Smooth muscle cell of the brain vasculature (primary cell): ENCODE data around the gene ALDH3A2.

Experiments
- DNase-seq: peaks from one replicate; pipeline ENCODE4 v3.0.0-alpha.2; 2012; ENCODE audit warnings: low read depth, low spot score

ALDH3A2 gene

DNA sequence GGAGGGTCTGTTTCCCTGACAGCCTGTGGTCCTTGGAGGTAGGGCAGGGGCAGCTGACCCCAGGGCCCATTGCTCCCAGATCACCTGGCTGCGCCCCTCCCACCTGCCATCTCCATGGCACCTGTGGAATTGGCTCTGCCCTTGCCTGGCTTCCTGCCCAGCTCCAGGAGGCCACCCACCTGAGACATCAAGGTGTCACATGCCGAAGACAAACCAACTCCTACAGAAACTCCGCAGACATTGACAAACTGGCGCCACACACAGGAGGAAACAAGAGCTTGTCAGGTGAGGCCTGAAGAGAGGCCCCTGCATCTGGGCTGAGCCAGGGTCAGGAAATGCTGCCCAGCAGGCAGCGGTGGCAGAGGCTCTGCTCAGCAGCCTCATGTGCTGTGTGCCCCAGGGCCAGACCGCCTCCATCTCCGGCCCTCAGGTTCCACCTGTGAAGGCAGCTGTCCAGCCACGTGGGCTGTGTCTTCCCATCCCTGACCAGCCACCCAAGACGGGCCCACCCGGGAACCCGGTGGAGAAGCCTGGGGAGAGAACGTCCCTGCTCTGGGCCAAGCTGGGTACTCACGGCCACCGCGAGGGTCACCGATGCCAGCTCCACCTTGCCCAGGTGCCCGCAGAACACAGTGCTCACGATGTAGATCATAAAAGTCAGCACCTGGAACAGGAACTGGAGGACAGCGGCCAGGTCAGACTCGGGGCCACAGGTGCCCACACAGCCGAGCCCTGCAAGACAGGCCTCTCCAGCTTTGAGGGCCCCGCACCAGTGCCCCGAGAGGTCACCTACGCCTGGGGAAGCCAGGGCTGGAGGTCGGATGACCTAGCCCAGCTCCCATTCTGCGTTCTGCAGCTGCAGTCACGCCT, 66.2 kb downstream of the ALDH3A2 start:
- DNase-seq: no peak

DNA sequence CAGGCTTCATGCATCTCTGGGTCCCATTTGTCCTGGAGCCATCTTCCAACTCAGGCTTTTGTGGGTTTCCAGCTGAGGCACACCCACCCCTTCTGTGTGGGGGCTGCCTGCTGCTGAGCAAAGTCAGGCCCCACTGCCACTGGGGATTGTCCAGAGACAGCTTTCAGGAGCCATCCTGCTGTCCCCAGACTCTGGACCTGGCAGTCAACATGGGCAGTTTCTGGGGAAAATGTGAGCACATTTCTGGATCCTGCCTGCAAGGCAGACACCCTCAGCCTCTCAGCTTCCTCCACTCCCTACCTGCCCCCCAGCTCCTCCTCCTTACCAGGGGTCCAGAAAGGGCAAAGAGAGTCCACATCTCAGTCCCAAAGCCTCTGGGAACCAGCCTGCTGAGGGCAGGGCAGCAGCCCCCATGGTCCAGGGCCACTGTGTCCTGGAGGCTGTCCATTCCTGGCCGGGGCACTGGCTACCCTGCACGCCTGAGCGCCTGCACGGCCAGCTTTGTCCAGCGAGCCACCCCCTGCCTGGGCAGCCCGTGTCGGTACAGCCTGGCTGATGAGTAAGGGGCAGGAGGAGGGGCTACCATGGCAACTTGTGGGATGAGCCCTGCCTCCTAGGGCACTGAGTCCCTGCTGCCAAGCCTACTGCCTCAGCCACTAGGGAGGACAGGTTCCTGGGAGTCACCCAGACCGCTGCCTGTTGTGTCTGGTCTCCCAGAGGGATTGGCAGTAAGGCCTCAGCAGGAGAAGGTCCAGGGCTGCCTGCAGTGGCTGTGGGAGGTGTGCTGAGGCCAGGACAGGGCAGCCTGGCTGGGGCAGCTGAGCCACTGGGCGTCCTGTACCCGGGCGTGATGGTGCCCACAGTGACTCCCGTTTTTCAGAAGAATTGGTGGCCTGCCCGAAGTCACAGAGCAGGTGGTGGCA, 67.8 kb downstream of the ALDH3A2 start, which contains the start of gene SLC47A2:
Gene SLC47A2, minus strand, starts transcription at position 477 of the 923 bp plus-strand sequence. Its CDS starts 29 bp downstream, at position 448.
- no peak for DNase-seq

DNA sequence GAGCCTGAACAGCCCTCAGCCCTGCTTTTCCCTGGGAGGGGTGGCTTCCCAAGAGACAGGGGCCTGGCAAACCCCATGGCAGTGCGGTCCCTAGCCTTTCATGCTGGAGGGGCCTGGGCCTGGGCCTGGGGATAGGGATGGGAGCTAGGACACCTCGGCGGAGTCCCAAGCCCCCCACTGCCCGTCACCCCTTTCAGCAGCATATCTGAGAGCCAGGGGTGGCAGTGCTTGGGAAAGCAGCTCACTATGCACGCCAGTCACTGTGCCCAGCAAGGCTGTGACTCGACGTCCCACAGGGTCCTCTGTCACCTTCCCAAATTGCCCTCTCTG, 68.4 kb downstream of the ALDH3A2 start:
- DNase-seq: no peak

DNA sequence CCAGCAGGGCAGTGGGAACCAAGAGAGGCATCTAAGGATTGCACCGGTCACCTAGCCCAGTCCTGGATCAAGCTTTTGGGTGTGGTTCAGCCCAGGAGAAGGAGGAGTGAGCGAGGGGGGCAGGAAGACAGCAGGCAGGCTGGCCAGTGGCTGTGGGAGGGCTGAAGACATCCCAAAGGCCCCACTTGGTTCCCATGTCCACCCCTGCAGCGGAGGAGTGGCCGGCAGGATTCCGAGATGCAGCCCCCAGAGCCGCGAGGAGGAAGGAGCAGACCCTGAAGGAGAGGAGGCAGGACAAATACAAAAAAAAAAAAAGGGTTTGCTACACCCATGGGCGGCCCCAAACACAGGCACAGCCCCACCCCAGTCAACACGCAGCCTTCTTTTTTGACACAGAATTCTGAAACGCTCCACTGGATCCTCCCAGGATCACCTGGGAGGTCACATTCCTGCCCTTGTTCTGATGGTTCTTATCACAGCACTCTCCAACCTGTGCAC, 68.9 kb downstream of the ALDH3A2 start:
- DNase-seq: no peak

DNA sequence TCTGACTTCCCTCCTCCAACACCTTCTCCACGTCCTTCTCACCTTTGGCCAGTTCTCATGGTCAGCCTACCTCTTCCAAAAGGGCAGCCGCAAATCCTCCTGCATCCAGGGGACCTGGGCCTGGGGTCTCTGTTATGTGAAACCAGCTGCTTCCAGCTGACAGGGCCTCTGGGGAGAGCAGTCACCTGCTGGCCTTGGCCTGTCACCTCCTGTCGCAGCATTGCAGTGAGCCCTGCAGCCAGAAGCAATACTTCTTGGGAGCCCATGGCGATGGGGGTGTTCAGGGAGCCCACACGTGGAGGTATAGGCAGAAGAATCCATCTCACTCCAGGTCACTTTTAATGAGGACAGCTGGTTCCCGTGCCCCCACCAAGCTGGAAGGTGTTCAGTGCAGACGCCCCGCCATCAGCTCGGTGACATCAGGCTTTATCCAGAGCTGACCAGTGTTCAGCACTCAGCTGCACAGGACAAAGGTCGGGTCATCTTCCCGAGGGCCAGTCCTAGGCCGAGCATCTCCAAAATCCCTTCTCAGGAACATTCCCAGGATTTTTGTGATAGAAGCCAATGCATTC, 69.6 kb downstream of the ALDH3A2 start:
- DNase-seq: no peak

DNA sequence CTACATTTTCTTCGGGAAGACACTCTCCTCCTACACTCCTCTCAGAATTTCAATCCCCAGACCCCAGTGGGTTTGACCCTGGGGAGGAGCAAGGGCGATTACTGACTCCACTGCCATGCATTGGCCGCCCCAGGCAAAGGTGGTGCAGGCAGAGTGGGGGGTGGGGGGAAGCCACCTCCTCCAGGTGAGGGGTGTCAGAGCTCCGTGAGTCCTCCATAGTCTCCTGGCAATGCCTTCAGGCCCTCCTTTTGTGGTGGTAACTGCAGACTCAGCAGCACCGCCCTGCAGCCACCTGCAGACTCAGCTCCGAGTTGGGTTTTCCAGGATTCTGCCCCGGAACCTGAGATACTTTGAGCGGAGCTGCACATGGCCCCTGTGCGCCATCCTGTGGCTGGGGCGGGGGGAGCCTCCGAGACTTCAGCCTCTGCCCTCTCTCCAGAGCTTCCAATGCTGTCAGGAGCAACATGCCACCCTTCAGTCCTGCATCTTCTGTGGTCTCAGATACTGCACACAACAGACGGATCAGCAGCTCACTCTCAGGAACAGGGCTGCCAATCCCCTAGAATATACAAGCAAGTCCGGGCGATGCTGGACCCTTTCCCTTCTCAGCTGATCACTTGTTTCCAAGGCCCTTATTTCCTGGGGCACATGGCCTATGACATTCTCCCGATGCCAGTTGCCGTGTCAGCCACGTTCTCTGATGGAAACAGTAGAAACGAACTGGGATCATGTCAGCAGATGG, 70.2 kb downstream of the ALDH3A2 start:
- no peak for DNase-seq

DNA sequence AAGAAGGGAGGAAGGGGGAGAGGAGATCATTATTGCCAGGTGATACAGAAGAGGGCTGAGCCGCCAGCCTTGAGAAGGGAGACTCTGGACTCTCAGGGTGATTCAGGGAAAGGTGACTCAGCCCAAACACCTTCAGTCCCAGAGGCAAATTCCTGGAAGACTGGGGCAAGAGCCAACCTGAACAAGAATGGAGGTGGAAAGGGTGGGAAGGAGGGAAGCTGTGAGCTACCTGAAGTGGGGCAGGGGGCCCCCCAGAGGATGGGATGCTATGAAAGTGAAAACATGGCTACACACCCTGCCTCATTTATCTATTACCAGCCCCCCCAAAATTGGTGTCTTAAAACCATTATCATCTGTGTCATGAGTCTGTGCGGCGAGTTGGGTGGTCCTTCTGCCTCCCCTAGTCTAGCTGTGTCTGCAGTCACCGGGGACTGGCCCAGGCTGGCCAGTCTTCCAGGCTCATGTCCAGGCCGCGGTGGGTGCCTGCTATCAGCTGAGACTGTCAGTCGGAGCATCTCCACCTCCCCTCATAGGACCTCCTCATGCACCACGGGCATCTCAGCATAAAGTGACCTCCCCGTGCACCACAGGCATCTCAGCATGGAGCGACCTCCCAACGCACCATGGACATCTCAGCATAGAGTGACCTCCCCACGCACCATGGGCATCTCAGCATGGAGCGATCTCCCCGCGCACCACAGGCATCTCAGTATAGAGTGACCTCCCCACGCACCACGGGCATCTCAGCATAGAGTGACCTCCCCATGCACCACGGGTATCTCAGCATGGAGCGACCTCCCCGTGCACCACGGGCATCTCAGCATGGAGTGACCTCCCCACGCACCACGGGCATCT, 71.0 kb downstream of the ALDH3A2 start:
- no peak for DNase-seq

DNA sequence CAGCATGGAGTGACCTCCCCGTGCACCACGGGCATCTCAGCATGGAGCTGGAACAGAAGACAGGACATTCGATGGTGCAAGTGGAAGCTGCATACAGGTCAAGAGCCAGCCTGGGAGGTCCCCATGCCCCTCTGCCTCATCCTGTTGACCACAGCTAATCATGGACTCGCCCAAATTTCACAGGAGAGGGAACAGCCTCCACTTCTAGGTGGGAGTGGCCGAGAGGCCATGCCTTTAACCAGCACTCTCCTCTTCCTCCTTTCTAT, 71.6 kb downstream of the ALDH3A2 start:
- no peak for DNase-seq

DNA sequence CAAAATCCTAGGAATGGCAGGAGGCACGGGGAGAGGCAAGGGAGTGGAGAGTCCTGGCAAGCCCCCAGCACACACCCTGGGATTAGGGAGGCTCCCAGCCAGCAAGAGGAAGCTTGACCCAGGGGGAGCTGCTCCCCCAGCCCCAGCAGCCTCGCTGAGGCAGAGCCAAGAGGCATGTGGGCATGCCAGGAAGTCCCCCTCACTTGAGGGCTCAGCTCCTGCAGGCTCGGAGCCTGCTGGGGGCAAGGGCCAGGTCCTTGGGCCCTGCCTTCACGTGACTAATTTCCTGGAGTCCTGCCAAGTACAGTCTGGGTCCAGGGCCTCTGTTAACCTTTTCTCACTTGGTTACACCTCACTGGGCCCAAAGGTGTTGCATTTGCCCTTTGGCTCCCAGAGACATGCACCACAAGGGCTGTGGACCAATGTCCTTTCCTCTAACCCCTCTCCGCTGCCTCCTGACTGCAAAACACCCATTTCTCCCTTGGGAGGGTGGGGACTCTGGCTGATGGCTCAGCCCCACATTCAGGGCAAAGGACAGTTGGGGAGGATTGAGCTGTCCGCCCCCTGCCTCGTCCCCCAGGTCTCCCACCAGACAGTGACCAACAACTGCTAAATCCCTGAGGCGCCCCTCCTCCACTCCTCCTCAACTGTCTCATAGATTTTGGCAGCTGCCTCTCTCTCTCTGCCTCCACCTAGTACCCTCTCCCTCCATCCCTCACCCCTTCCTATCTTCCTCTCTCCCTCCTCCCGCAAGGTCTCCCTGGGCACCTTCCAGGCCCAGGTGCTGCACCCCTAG, 72.3 kb downstream of the ALDH3A2 start:
- no peak for DNase-seq

DNA sequence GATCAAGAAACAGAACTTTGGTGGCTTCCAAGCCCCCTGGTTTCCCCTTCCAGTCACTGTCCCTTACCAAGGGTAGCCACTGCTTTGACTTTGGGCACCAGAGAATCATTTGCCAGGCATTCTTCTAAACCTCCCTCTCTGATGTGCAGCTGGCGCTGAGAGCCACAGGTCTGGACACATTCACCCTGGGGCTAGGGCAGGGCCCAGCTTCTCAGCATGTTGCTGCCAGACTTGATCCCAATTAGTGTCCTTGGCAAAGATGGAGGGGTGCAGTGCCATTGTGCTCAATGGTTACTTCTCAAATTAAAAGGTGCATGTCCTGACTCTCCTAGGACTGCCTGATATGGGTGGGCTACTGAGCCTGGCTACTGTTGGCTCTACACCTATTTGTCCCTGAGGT, 75.4 kb downstream of the ALDH3A2 start:
- no peak for DNase-seq

DNA sequence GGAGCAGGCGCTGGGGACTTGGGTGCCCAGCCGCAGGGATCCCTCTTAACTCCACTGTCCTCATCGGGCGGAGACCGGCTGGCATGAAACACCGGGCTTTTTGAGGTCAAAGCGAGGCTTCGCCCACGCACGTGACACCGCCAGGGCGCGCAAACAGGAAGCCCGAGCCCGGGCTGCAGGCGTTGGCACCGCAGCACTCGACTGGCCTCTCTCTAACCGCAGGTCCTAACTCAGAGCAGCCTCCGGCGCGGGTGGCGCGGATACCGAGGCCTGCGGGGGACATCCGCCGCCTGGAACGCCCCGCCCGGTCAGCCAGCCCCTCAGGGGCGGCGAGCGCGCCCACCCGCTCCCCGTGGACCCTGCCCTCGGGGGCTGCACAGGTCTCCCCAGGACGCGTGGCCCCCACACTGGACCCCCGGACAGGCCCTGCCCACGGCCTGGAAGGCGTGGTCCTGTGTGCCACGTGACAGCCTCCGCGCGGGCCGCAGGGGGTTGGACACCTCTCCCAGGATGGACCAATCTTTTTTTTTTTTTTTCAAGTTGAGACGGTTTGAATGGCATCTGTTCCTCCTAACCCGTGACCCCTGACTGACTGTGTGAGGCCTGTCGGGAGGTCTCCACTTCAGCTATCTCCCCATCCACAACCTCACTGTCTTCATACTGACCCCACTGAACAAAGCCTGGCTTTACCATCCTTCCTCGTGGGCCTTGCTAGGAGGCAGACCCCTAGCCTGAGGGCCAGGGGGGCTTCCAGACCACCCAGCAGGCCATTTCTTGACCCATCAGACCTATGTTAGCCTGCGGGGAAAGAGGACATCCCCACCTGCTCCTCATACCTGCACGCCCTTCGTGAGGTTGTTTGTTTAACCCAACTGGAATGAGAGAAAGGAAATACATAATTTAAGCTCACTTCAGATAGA, 76.2 kb downstream of the ALDH3A2 start:
- no peak for DNase-seq

DNA sequence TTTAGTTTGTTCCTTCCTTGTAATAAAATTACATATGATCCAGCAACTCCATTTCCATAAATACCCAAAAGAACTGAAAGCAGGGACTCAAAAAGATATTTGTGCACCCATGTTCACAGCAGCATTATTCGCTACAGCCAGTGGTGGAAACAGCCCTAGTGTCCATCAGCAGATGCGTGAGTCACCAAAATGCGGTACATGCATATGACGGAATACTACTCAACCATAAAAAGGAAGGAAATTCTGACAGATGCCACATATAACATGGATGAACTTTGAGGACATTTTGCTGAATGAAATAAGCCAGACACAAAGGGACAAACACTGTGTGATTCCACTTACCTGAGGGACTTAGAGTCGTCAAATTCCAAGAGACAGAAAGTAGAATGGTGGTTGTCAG, 76.9 kb downstream of the ALDH3A2 start:
- DNase-seq: no peak

DNA sequence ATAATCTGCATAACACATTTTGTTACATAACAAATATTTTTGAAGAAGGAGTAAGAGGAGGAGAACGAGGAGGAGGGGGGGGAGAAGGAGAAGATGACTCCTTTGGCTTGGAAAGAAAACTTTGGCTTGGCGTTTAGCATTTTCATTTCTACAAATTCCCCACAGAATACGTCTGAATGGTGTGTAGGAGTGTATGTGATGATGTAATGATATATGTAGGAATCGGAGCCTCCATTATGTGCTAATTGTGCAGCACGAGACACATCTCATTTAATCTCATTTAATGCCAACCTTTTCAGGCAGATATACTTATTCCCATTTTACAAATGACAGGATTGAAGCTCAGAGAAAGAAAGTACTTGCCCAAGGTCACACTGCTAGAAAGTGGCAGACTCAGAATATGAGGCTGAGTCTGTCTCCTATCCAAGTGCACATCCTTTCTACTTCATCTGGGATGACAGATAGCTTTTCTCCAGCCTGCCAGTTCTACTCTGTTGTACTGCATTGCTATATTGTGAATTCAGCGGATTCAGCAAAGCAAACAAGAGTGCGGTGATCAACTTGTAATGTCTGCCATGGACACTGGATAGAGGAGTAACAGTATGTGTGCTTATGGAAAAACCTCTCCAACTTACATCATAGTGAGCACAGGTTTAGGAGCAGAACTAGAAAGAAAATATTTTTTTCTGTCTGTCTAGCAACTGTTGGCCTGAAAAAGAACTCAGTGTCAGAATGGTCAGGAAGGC, 78.3 kb downstream of the ALDH3A2 start:
- DNase-seq: no peak
